OCI-LY1 (cell line): ENCODE results near the gene SLC28A1.

Experiments
- H2AFZ ChIP-seq: fragments of 200-600 bp; sonication (generic), shearing (Covaris generic); 2 replicates; pipeline ENCODE4 v1.6.0; 2014; ENCODE audit warnings: antibody characterized with exemption, mild to moderate bottlenecking, low read length
- H3F3A ChIP-seq: fragments of 200-600 bp; sonication (generic), shearing (Covaris generic); 2 replicates; pipeline ENCODE4 v1.6.0; 2014; ENCODE audit warnings: mild to moderate bottlenecking, antibody characterized with exemption, low read length, moderate library complexity; ENCODE audit not compliant: insufficient read depth
- H3K27ac ChIP-seq: fragments of 200-600 bp; sonication (generic); 2 replicates; pipeline ENCODE4 v1.5.1; 2014; ENCODE audit warnings: low read length, mixed run types, mild to moderate bottlenecking, low read depth; ENCODE audit not compliant: poor library complexity, severe bottlenecking
- H3K27me3 ChIP-seq: fragments of 200-600 bp; sonication (generic); 2 replicates; pipeline ENCODE4 v1.6.0; 2014; ENCODE audit warnings: antibody characterized with exemption, mild to moderate bottlenecking, low read length, moderate library complexity; ENCODE audit not compliant: insufficient read depth
- H3K36me3 ChIP-seq: fragments of 200-600 bp; sonication (generic); 2 replicates; pipeline ENCODE4 v1.6.1; 2014; ENCODE audit warnings: mild to moderate bottlenecking, antibody characterized with exemption, low read length, moderate library complexity, mixed read lengths; ENCODE audit not compliant: insufficient read depth
- H3K4me1 ChIP-seq: fragments of 200-600 bp; sonication (generic); 2 replicates; pipeline ENCODE4 v1.5.1; 2014; ENCODE audit warnings: mild to moderate bottlenecking, low read length, moderate library complexity; ENCODE audit not compliant: insufficient read depth, severe bottlenecking
- H3K4me2 ChIP-seq: fragments of 200-600 bp; sonication (generic), shearing (Covaris generic); 2 replicates; pipeline ENCODE4 v1.6.1; 2014; ENCODE audit warnings: low read length
- H3K4me3 ChIP-seq: fragments of 200-600 bp; sonication (generic); 2 replicates; pipeline ENCODE4 v1.5.1; 2014; ENCODE audit warnings: low read length, low read depth, mild to moderate bottlenecking, mixed read lengths; ENCODE audit not compliant: poor library complexity, severe bottlenecking
- H3K79me2 ChIP-seq: fragments of 200-600 bp; shearing (Covaris generic); 2 replicates; pipeline ENCODE4 v1.6.1; 2016; ENCODE audit warnings: mixed run types, low read length, mixed read lengths; ENCODE audit not compliant: insufficient read depth
- H3K9ac ChIP-seq: fragments of 200-600 bp; sonication (generic), shearing (Covaris generic); 2 replicates; pipeline ENCODE4 v1.6.1; 2014; ENCODE audit warnings: mild to moderate bottlenecking, low read length, mixed read lengths
- H3K9me2 ChIP-seq: fragments of 200-600 bp; sonication (generic), shearing (Covaris generic); 2 replicates; pipeline ENCODE4 v1.6.1; 2014; ENCODE audit warnings: low read depth, mild to moderate bottlenecking, low read length, mixed read lengths
- H3K9me3 ChIP-seq: fragments of 200-600 bp; shearing (Covaris generic); 2 replicates; pipeline ENCODE4 v1.6.1; 2014; ENCODE audit warnings: low read length, mixed read lengths
- H4K20me1 ChIP-seq: fragments of 200-600 bp; sonication (generic), shearing (Covaris generic); 2 replicates; pipeline ENCODE4 v1.6.0; 2016; ENCODE audit warnings: mild to moderate bottlenecking, low read length; ENCODE audit not compliant: insufficient read depth
- EZH2 ChIP-seq: fragments of 200-600 bp; sonication (generic), shearing (Covaris generic); IDR thresholded peaks from 2 replicates; pipeline ENCODE4 v1.8.0; 2017; ENCODE audit warnings: borderline replicate concordance, mixed run types, mild to moderate bottlenecking, antibody characterized with exemption, low read length, moderate library complexity, mixed read lengths
- TF ChIP-seq, protein P1 (sequence below): fragments of 200-600 bp; sonication (generic), shearing (Covaris generic); IDR thresholded peaks from 2 replicates; pipeline ENCODE4 v1.5.1; 2017; ENCODE audit warnings: mild to moderate bottlenecking, antibody characterized with exemption, low read length, moderate library complexity, mixed read lengths

The SLC28A1 gene

DNA sequence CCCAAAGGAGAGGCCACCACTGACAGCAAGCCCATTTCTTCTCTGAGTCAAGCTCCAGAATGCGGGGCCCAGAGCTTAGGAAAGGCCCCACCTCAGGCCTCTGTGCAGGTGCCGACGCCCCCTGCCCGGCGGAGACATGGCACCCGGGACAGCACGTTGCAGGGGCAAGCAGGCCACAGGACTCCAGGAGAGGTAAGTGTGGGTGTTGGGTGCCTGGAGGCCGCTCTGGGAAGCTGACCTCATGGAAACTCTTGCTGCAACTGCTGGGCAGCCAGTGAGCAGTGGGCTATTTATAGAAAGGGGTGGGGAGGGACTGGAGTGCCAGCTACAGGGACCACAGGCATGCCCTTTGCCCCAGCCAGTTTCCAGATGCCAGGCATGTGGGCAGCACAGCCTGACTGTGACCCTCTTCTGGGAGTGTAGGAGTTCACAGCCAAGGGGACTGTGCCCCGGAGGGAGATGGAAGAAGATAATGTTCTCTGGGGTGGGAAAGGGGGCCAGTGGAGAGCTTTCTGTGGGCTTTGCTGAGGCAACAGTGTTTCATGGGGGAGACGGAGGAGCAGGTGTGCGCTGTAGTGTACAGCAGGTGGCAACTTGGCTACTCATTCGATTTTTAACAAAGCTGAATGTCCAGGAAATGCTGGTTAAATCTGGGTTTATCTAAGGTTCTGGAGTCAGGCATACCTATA is 43.6 kb upstream of the SLC28A1 start:
- Histone ChIP-seq H3K27ac (no peak overlapping the region), H3K36me3 (no peaks in the 10 kb centered on the region)

GRCh38 chr15:84842781-84843180 is 41.7 kb upstream of the SLC28A1 start:
- Histone ChIP-seq H3K27ac (no peak overlapping the region), H3K9me3 (peaks cover 5% of the 10 kb centered on the region; the same call in 1 of the 2 replicates), H3K27me3 (no peaks in the 10 kb centered on the region), H3K9me2 (no peaks in the 10 kb centered on the region), H3K36me3 (no peaks in the 10 kb centered on the region), H3K4me3 (no peak overlapping the region), H3K79me2 (no peaks in the 10 kb centered on the region), H3K4me2 (no peak overlapping the region), H3K9ac (no peak overlapping the region), H4K20me1 (no peaks in the 10 kb centered on the region), H3F3A (no peaks in the 10 kb centered on the region), H2AFZ (no peak overlapping the region), H3K4me1 (no peaks in the 10 kb centered on the region)
- TF ChIP-seq, protein P1, sequence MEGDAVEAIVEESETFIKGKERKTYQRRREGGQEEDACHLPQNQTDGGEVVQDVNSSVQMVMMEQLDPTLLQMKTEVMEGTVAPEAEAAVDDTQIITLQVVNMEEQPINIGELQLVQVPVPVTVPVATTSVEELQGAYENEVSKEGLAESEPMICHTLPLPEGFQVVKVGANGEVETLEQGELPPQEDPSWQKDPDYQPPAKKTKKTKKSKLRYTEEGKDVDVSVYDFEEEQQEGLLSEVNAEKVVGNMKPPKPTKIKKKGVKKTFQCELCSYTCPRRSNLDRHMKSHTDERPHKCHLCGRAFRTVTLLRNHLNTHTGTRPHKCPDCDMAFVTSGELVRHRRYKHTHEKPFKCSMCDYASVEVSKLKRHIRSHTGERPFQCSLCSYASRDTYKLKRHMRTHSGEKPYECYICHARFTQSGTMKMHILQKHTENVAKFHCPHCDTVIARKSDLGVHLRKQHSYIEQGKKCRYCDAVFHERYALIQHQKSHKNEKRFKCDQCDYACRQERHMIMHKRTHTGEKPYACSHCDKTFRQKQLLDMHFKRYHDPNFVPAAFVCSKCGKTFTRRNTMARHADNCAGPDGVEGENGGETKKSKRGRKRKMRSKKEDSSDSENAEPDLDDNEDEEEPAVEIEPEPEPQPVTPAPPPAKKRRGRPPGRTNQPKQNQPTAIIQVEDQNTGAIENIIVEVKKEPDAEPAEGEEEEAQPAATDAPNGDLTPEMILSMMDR: no peak
- no peak for TF ChIP-seq EZH2

More for the DNA sequence above, 43.6 kb upstream of the SLC28A1 start:
- Histone ChIP-seq H3K9me3 (no peaks in the 10 kb centered on the region), H4K20me1 (no peaks in the 10 kb centered on the region), H3K9ac (no peak overlapping the region), H3K4me1 (no peaks in the 10 kb centered on the region), H3K4me2 (no peak overlapping the region), H3K79me2 (no peaks in the 10 kb centered on the region), H3K9me2 (no peaks in the 10 kb centered on the region), H3K4me3 (no peak overlapping the region), H3K27me3 (no peaks in the 10 kb centered on the region), H2AFZ (no peak overlapping the region), H3F3A (no peaks in the 10 kb centered on the region)
- TF ChIP-seq EZH2: no peak
- TF ChIP-seq, protein P1: no peak

GRCh38 chr15:84844964-84845363 is 39.5 kb upstream of the SLC28A1 start:
- Histone ChIP-seq H3K4me3 (no peak overlapping the region), H3K9ac (no peak overlapping the region), H3K27ac (no peak overlapping the region), H3K4me1 (no peaks in the 10 kb centered on the region), H3K79me2 (no peaks in the 10 kb centered on the region), H3K9me3 (peaks cover 5% of the 10 kb centered on the region; the same call in 1 of the 2 replicates), H3K9me2 (no peaks in the 10 kb centered on the region), H3K4me2 (no peak overlapping the region), H4K20me1 (no peaks in the 10 kb centered on the region), H3F3A (no peaks in the 10 kb centered on the region), H3K36me3 (no peaks in the 10 kb centered on the region), H2AFZ (no peak overlapping the region), H3K27me3 (no peaks in the 10 kb centered on the region)
- TF ChIP-seq, protein P1: no peak
- TF ChIP-seq EZH2: no peak
